Uterus (tissue), 2 donors: Measurements from ENCODE around the gene DPM3.

Experiments
- CTCF ChIP-seq, 4 experiments: fragments of 200-600 bp in 2 of 4; fragments of 450-650 bp in 2 of 4; sonication (generic) in 2 of 4; IDR thresholded peaks; one replicate each; pipeline ENCODE4 v1.5.1; 2016 to 2019; ENCODE audit warnings: antibody characterized with exemption in 4 of 4, mild to moderate bottlenecking in 2 of 4, moderate library complexity in 1 of 4
- POLR2A ChIP-seq, 2 donors: fragments of 450-650 bp; IDR thresholded peaks; one replicate each; pipeline ENCODE4 v1.6.1; 2016; ENCODE audit warnings: antibody characterized with exemption in 2 of 2, mild to moderate bottlenecking in 1 of 2, moderate library complexity in 1 of 2

- TF ChIP-seq POLR2A (IDR thresholded peaks at IDR 0.05), result no peak
- no peak for TF ChIP-seq CTCF (IDR thresholded peaks at IDR 0.05)
Observed at GRCh38 chr1:155133799-155134281, 6.5 kb downstream of the DPM3 start.
